GM12878 (cell line): ENCODE results near the gene NFKB2. TPM values are rescaled to one million over a fixed set of nuclear protein-coding genes. Genes with fewer than 3 reads are reported as not detected.

Experiments
- ATAC-seq: fragments of 200-7000 bp; cut with Tn5 transposase; 3 replicates; pipeline ENCODE4 v1.9.1; 2020; ENCODE audit warnings: mild to moderate bottlenecking, moderate library complexity
- BruUV-seq: library from RNA; stranded (reverse); fragments of 400-500 nt; replicated peaks from 2 replicates; lab custom pipeline; 2021; lab: Mats Ljungman, UMichigan
- CTCF ChIA-PET: fragments of 300-600 bp; sonication (Branson Sonifier 250); formaldehyde crosslinking; extraction: SDS; loops from one replicate; lab custom pipeline; 2021; ENCODE audit warnings: inconsistent platforms; lab: Yijun Ruan, JAX
- POLR2A ChIA-PET: fragments of 350-600 bp; formaldehyde crosslinking; extraction: SDS; loops from one replicate; lab custom pipeline; 2021; ENCODE audit warnings: inconsistent platforms; lab: Charles Lee
- RAD21 ChIA-PET: fragments of 300-600 bp; sonication (Branson Sonifier 250); formaldehyde crosslinking; loops from one replicate; lab custom pipeline; 2023; ENCODE audit warnings: antibody characterized with exemption; ENCODE audit not compliant: unreplicated experiment; lab: Charles Lee
- SMC1A ChIA-PET: fragments of 300-600 bp; sonication (Branson Sonifier 250); formaldehyde crosslinking; loops from one replicate; lab custom pipeline; 2023; ENCODE audit not compliant: unreplicated experiment, uncharacterized antibody; lab: Charles Lee
- DNase-seq: peaks from one replicate; pipeline ENCODE4 v3.0.0-alpha.2; 2011; ENCODE audit warnings: low read depth, low spot score
- FAIRE-seq: peaks from 3 replicates; lab custom pipeline; 2011; peaks lifted over from hg19 to GRCh38; lab: Jason Lieb, UNC
- H2AFZ ChIP-seq: 2 replicates; pipeline ENCODE4 v1.6.0; 2011; ENCODE audit warnings: low read depth, low read length, control low read depth; ENCODE audit not compliant: control insufficient read depth
- H3K27ac ChIP-seq: 2 replicates; pipeline ENCODE4 v1.5.1; 2011; ENCODE audit warnings: control low read depth; ENCODE audit not compliant: control insufficient read depth, insufficient read depth
- H3K27me3 ChIP-seq, 2 experiments: replicated peaks in 1 of 2; 2 replicates each; pipeline versions ENCODE4 v1.6.0 to v1.6.1; 2011; ENCODE audit warnings: low read length in 1 of 2; ENCODE audit not compliant: control insufficient read depth in 2 of 2, insufficient read depth in 2 of 2
- H3K36me3 ChIP-seq, 2 experiments: 2 replicates each; pipeline ENCODE4 v1.5.1; 2011; ENCODE audit warnings: low read length in 1 of 2; ENCODE audit not compliant: control insufficient read depth in 2 of 2, insufficient read depth in 2 of 2
- H3K4me1 ChIP-seq: 2 replicates; pipeline ENCODE4 v1.6.1; 2011; ENCODE audit warnings: mild to moderate bottlenecking, low read length, moderate library complexity, mixed read lengths; ENCODE audit not compliant: control insufficient read depth, insufficient read depth
- H3K4me2 ChIP-seq: 2 replicates; pipeline ENCODE4 v1.6.0; 2011; ENCODE audit warnings: control low read depth; ENCODE audit not compliant: control insufficient read depth, insufficient read depth
- H3K4me3 ChIP-seq: fragments of 200-600 bp; sonication (generic); 2 replicates; pipeline ENCODE4 v1.5.1; 2016
- H3K79me2 ChIP-seq: 2 replicates; pipeline ENCODE4 v1.6.0; 2011; ENCODE audit warnings: low read length; ENCODE audit not compliant: control insufficient read depth, insufficient read depth
- H3K9ac ChIP-seq: 2 replicates; pipeline ENCODE4 v1.8.0; 2011; ENCODE audit warnings: low read length, control low read depth, mixed read lengths; ENCODE audit not compliant: control insufficient read depth, insufficient read depth
- H3K9me3 ChIP-seq: replicated peaks from 3 replicates; pipeline ENCODE4 v1.5.1; 2011; ENCODE audit warnings: mild to moderate bottlenecking, low read length; ENCODE audit not compliant: control insufficient read depth, insufficient read depth
- H4K20me1 ChIP-seq: 2 replicates; pipeline ENCODE4 v1.6.0; 2011; ENCODE audit not compliant: control insufficient read depth, insufficient read depth
- ATF7 ChIP-seq: fragments of 450-650 bp; IDR thresholded peaks from 2 replicates; pipeline ENCODE4 v1.6.1; 2016; ENCODE audit warnings: low read depth, mild to moderate bottlenecking
- BCL11A ChIP-seq: IDR thresholded peaks from 2 replicates; pipeline ENCODE4 v1.6.1; 2011; ENCODE audit warnings: low read depth, low read length
- GATAD2B ChIP-seq: fragments of 450-650 bp; conservative IDR thresholded peaks from 2 replicates; pipeline ENCODE4 v1.6.1; 2017; ENCODE audit warnings: low read depth, mild to moderate bottlenecking, moderate library complexity
- JUND ChIP-seq: IDR thresholded peaks from 2 replicates; pipeline ENCODE4 v1.6.1; 2012; ENCODE audit warnings: low read depth, mild to moderate bottlenecking, low read length, improper control_type of control experiment, moderate library complexity
- MEF2B ChIP-seq: fragments of 450-650 bp; IDR thresholded peaks from 2 replicates; pipeline ENCODE4 v1.6.1; 2018; ENCODE audit warnings: mild to moderate bottlenecking, moderate library complexity; ENCODE audit not compliant: partially characterized antibody, poor library complexity, severe bottlenecking
- NFYA ChIP-seq: IDR thresholded peaks from 2 replicates; pipeline ENCODE4 v1.6.1; 2011; ENCODE audit warnings: low read depth, mild to moderate bottlenecking, low read length, improper control_type of control experiment, borderline replicate concordance
- NR2F1 ChIP-seq: fragments of 450-650 bp; conservative IDR thresholded peaks from 2 replicates; pipeline ENCODE4 v1.6.1; 2017; ENCODE audit warnings: mild to moderate bottlenecking
- RB1 ChIP-seq: fragments of 450-650 bp; formaldehyde crosslinking; IDR thresholded peaks from 2 replicates; pipeline ENCODE4 v1.6.1; 2017; ENCODE audit warnings: mild to moderate bottlenecking, borderline replicate concordance
- SMAD5 ChIP-seq: IDR thresholded peaks from 2 replicates; pipeline ENCODE4 v1.6.1; 2016; ENCODE audit warnings: antibody characterized with exemption, low read depth
- SMC3 ChIP-seq: IDR thresholded peaks from 2 replicates; pipeline ENCODE4 v1.6.1; 2011; ENCODE audit warnings: low read length, improper control_type of control experiment, borderline replicate concordance
- SREBF1 ChIP-seq: IDR thresholded peaks from 2 replicates; pipeline ENCODE4 v1.6.1; 2012; ENCODE audit warnings: mild to moderate bottlenecking, low read length
- TAF1 ChIP-seq: IDR thresholded peaks from 2 replicates; pipeline ENCODE4 v1.6.1; 2011; ENCODE audit warnings: mild to moderate bottlenecking, low read depth, low read length, borderline replicate concordance
- ZNF24 ChIP-seq: fragments of 450-650 bp; IDR thresholded peaks from 2 replicates; pipeline ENCODE4 v1.6.1; 2017; ENCODE audit warnings: antibody characterized with exemption, mild to moderate bottlenecking
- WGBS: methylation state at CpG from one replicate; pipeline ENCODE4 v1.1.6; 2016; ENCODE audit warnings: low lambda C conversion rate; ENCODE audit not compliant: insufficient replicate concordance, insufficient coverage; ENCODE audit errors: missing lambda C conversion rate; 5-methylcytosine and 5-hydroxymethylcytosine counted together
- in situ Hi-C: fragments of 300-500 bp; cut with MboI; formaldehyde crosslinking; loops from 9 replicates; pipeline ENCODE4 v1.14.3; 2018; ENCODE audit warnings: mixed read lengths
- intact Hi-C: fragments of 100-400 bp; cut with micrococcal nuclease; formaldehyde crosslinking; loops from one replicate; pipeline ENCODE4 v1.14.2; 2022; ENCODE audit not compliant: unreplicated experiment
- polyA plus RNA-seq, 11 experiments: library from polyadenylated mRNA; depleted of rRNA in 4 of 11; unstranded in 6 of 11; stranded (reverse) in 5 of 11; fragments of >200 nt; fragmentation: Nextera tagmentation in 4 of 11; fragmentation: Illumina TruSeq in 1 of 11; extraction: Ambion mirVana in 4 of 11; extraction: Trizol in 1 of 11; gene quantifications; 1 replicate in 1 of 11; 2 replicates in 10 of 11; pipeline versions ENCODE4 v1.2.1 to v1.2.3, GENCODE V29; 2011 to 2016; ENCODE audit warnings: inconsistent platforms in 2 of 11, missing spikeins in 2 of 11, low read depth in 1 of 11
- total RNA-seq, 4 experiments: library from RNA; depleted of rRNA in 3 of 4; stranded (reverse); fragments of >200 nt in 3 of 4; fragmentation: Illumina TruSeq in 1 of 4; extraction: Trizol in 1 of 4; gene quantifications; 2 replicates each; pipeline versions ENCODE4 v1.2.1 to v1.2.3, GENCODE V29; 2013 to 2021
- TF ChIP-seq, protein P1 (sequence below): IDR thresholded peaks from 2 replicates; pipeline ENCODE4 v1.6.1; 2011; ENCODE audit warnings: mild to moderate bottlenecking, low read depth, low read length, moderate library complexity; ENCODE audit not compliant: insufficient replicate concordance
- TF ChIP-seq, protein P2 (sequence below): IDR thresholded peaks from 2 replicates; pipeline ENCODE4 v1.6.1; 2011; ENCODE audit warnings: borderline replicate concordance, low read depth, mild to moderate bottlenecking, moderate library complexity, mixed read lengths, low read length; ENCODE audit not compliant: insufficient read depth; ENCODE audit errors: extremely low read length
- TF ChIP-seq, protein P3 (sequence below): fragments of 450-650 bp; IDR thresholded peaks from 2 replicates; pipeline ENCODE4 v1.6.1; 2017; ENCODE audit warnings: mild to moderate bottlenecking, moderate library complexity
- TF ChIP-seq, protein P4 (sequence below): IDR thresholded peaks from 2 replicates; pipeline ENCODE4 v1.6.1; 2011; ENCODE audit warnings: borderline replicate concordance, low read depth, mild to moderate bottlenecking, moderate library complexity, low read length; ENCODE audit not compliant: insufficient read depth, poor library complexity, severe bottlenecking

Gene NFKB2
- total and polyA plus RNA-seq, 10 of the 15 experiments (the other 5 are each of a cell fraction or from before 2014, with no cell fraction given): 0.56 to 144 (median 49.4) TPM

DNA sequence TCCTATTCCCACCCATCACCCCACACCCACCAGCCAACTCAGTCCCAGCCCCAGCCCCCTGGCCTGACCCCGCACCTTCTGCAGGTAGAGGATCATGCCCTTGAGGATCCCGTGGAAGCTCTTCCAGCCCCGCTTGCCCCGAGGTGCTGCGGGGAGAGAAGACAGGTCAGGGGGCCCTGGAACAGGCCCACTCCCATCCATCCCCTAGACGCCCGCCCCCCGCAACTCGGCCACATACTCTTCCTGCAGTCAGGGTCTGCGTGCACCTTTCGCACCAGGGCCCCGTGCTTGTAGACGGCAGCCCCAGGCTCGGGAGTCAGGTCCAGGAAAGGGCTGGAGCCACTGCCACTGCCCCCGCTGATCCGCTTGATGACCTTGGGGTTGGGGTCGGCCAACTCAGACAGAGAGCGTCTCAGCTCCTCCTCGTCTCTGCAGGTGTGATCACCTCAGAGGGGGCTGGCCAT, 9.6 kb downstream of the NFKB2 start:
- in situ Hi-C loops: loop anchor here (5.0 kb wide), 1 partner anchor 178 kb away; the partner anchor contains the start of gene ELOVL3
- H3K4me2 ChIP-seq: no peak overlapping the region
- H3K4me1 ChIP-seq: peaks cover 2% of the 10 kb centered on the region
- no peak for DNase-seq
- H4K20me1 ChIP-seq: peaks cover 4% of the 10 kb centered on the region; the same call in 1 of the 2 replicates
- H3K9me3 ChIP-seq: no peaks in the 10 kb centered on the region
- ATAC-seq: no peak
- no peak overlapping the region for H3K27ac ChIP-seq
- no TSS peak for BruUV-seq
- H3K9ac ChIP-seq: no peak overlapping the region
- RAD21 ChIA-PET: no interaction called here
- CTCF ChIA-PET: interaction anchor here (0.6 to 12.1 kb wide), 9 partner anchors 11 to 236 kb away, joined by 3 to 69 read pairs (median 6); partner anchors contain the start of genes ACTR1A, C10orf95 and NFKB2
- no peak for FAIRE-seq
- WGBS: 66% methylated on average over 17 of the region's 19 CpGs
- H3K4me3 ChIP-seq: no peak overlapping the region
- no peak overlapping the region for H2AFZ ChIP-seq
- H3K79me2 ChIP-seq: peaks cover 2% of the 10 kb centered on the region; the same call in 1 of the 2 replicates
- SMC1A ChIA-PET: interaction anchor here (1.6 kb wide), 1 partner anchor 11 kb away, joined by 5 read pairs; no protein-coding TSS in a partner anchor
- H3K36me3 ChIP-seq: peaks cover 11 to 21% of the 10 kb centered on the region in 2 experiments; a peak in 3 of 4 replicates
- POLR2A ChIA-PET: interaction anchor here (1.5 kb wide), 1 partner anchor 10 kb away, joined by 6 read pairs; the partner anchor contains the start of gene NFKB2
- intact Hi-C loops: no loop called here
- peaks cover 6 to 9% of the 10 kb centered on the region in 2 experiments; a peak in 3 of 4 replicates for H3K27me3 ChIP-seq
- 0 out of 2 replicates have a peak, but pooled peaks have one; percentile 13 for TF ChIP-seq NR2F1
- TF ChIP-seq SMC3: no peak
- TF ChIP-seq MEF2B: no peak
- no peak for TF ChIP-seq RB1
- no peak for TF ChIP-seq GATAD2B
- TF ChIP-seq JUND: no peak
- no peak for TF ChIP-seq ATF7
- no peak for TF ChIP-seq SMAD5
- TF ChIP-seq, protein P1, sequence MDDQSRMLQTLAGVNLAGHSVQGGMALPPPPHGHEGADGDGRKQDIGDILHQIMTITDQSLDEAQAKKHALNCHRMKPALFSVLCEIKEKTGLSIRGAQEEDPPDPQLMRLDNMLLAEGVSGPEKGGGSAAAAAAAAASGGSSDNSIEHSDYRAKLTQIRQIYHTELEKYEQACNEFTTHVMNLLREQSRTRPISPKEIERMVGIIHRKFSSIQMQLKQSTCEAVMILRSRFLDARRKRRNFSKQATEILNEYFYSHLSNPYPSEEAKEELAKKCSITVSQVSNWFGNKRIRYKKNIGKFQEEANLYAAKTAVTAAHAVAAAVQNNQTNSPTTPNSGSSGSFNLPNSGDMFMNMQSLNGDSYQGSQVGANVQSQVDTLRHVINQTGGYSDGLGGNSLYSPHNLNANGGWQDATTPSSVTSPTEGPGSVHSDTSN: no peak
- TF ChIP-seq SREBF1: no peak
- TF ChIP-seq, protein P2, sequence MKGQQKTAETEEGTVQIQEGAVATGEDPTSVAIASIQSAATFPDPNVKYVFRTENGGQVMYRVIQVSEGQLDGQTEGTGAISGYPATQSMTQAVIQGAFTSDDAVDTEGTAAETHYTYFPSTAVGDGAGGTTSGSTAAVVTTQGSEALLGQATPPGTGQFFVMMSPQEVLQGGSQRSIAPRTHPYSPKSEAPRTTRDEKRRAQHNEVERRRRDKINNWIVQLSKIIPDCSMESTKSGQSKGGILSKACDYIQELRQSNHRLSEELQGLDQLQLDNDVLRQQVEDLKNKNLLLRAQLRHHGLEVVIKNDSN: no peak
- TF ChIP-seq TAF1: no peak
- TF ChIP-seq, protein P3, sequence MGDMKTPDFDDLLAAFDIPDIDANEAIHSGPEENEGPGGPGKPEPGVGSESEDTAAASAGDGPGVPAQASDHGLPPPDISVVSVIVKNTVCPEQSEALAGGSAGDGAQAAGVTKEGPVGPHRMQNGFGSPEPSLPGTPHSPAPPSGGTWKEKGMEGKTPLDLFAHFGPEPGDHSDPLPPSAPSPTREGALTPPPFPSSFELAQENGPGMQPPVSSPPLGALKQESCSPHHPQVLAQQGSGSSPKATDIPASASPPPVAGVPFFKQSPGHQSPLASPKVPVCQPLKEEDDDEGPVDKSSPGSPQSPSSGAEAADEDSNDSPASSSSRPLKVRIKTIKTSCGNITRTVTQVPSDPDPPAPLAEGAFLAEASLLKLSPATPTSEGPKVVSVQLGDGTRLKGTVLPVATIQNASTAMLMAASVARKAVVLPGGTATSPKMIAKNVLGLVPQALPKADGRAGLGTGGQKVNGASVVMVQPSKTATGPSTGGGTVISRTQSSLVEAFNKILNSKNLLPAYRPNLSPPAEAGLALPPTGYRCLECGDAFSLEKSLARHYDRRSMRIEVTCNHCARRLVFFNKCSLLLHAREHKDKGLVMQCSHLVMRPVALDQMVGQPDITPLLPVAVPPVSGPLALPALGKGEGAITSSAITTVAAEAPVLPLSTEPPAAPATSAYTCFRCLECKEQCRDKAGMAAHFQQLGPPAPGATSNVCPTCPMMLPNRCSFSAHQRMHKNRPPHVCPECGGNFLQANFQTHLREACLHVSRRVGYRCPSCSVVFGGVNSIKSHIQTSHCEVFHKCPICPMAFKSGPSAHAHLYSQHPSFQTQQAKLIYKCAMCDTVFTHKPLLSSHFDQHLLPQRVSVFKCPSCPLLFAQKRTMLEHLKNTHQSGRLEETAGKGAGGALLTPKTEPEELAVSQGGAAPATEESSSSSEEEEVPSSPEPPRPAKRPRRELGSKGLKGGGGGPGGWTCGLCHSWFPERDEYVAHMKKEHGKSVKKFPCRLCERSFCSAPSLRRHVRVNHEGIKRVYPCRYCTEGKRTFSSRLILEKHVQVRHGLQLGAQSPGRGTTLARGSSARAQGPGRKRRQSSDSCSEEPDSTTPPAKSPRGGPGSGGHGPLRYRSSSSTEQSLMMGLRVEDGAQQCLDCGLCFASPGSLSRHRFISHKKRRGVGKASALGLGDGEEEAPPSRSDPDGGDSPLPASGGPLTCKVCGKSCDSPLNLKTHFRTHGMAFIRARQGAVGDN: no peak
- TF ChIP-seq, protein P4, sequence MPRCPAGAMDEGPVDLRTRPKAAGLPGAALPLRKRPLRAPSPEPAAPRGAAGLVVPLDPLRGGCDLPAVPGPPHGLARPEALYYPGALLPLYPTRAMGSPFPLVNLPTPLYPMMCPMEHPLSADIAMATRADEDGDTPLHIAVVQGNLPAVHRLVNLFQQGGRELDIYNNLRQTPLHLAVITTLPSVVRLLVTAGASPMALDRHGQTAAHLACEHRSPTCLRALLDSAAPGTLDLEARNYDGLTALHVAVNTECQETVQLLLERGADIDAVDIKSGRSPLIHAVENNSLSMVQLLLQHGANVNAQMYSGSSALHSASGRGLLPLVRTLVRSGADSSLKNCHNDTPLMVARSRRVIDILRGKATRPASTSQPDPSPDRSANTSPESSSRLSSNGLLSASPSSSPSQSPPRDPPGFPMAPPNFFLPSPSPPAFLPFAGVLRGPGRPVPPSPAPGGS: peak; percentile 3
- TF ChIP-seq BCL11A: no peak
- TF ChIP-seq NFYA: no peak
- no peak for TF ChIP-seq ZNF24
